Activated naive CD8-positive, alpha-beta T cell treated with anti-CD3 and anti-CD28 coated beads, Interleukin-2, amount 10 ng/mL, durations not matched to agents 7 days and 5 days (primary cell): Measurements from ENCODE around the gene TRPC3. TPM values are rescaled to one million over a fixed set of nuclear protein-coding genes. Genes with fewer than 3 reads are reported as not detected.

ENCODE experiments used
- ATAC-seq: fragments of 150-1000 bp; cut with Tn5 transposase; one replicate; pipeline ENCODE4 v1.10.0; 2021; ENCODE audit warnings: low read depth, moderate library complexity
- POLR2A ChIA-PET: fragments of 350-600 bp; sonication (Branson Sonifier 250); formaldehyde crosslinking; loops from one replicate; lab custom pipeline; 2021; ENCODE audit warnings: antibody characterized with exemption; lab: Charles Lee
- DNase-seq: peaks from one replicate; pipeline ENCODE4 v3.0.0; 2021
- H3K27ac Mint-ChIP-seq: one replicate; pipeline ENCODE4 v1.8.0; 2022; ENCODE audit warnings: mild to moderate bottlenecking, mixed read lengths
- H3K27me3 Mint-ChIP-seq: one replicate; pipeline ENCODE4 v1.8.0; 2022; ENCODE audit warnings: mild to moderate bottlenecking, moderate library complexity, mixed read lengths
- H3K36me3 Mint-ChIP-seq: one replicate; pipeline ENCODE4 v1.8.0; 2021; ENCODE audit warnings: mild to moderate bottlenecking, mixed read lengths
- H3K4me1 Mint-ChIP-seq: one replicate; pipeline ENCODE4 v1.8.0; 2021; ENCODE audit warnings: mixed read lengths
- H3K4me3 Mint-ChIP-seq: one replicate; pipeline ENCODE4 v1.8.0; 2022; ENCODE audit warnings: mild to moderate bottlenecking, moderate library complexity, mixed read lengths
- H3K9me3 Mint-ChIP-seq: one replicate; pipeline ENCODE4 v1.8.0; 2021; ENCODE audit warnings: mixed read lengths
- total RNA-seq, 2 experiments: library from RNA; stranded (reverse); gene quantifications; one replicate each; pipeline ENCODE4 v1.2.3, GENCODE V29; 2021

TRPC3 gene
- under 1 TPM; 0.34 to 0.55 TPM for total RNA-seq

GRCh38 chr4:121951521-121952110 lies at the start of gene TRPC3:
Gene TRPC3 (minus strand): TSS chr4:121952060. CDS start chr4:121951680, 380 bp downstream.
- H3K9me3 Mint-ChIP-seq = no peaks in the 10 kb centered on the region
- peaks cover 20% of the 10 kb centered on the region for H3K4me1 Mint-ChIP-seq
- no peaks in the 10 kb centered on the region for H3K36me3 Mint-ChIP-seq
- ATAC-seq (peak; percentile 42), DNase-seq (peak; percentile 61)
- H3K4me3 Mint-ChIP-seq = peak within 1 kb of the TSS; percentile 86
- POLR2A ChIA-PET = interaction anchor here (1.0 kb wide), 1 partner anchor 200 kb away, joined by 3 read pairs; no protein-coding TSS in a partner anchor
- H3K27ac Mint-ChIP-seq = no peak within 1 kb of the TSS
- peaks cover 53% of the 10 kb centered on the region for H3K27me3 Mint-ChIP-seq

GRCh38 chr4:122000849-122001248 lies 49.0 kb upstream of the TRPC3 start:
- Mint-ChIP-seq H3K4me1 (peaks cover 1% of the 10 kb centered on the region), H3K36me3 (no peaks in the 10 kb centered on the region), H3K9me3 (no peaks in the 10 kb centered on the region), H3K4me3 (no peak overlapping the region), H3K27ac (no peak overlapping the region), H3K27me3 (peaks cover 43% of the 10 kb centered on the region)
- ATAC-seq = no peak
- DNase-seq = no peak
- POLR2A ChIA-PET = no interaction called here

GRCh38 chr4:121998024-121998423 lies 46.2 kb upstream of the TRPC3 start:
- no peaks in the 10 kb centered on the region for H3K36me3 Mint-ChIP-seq
- H3K27ac Mint-ChIP-seq = no peak overlapping the region
- H3K9me3 Mint-ChIP-seq = no peaks in the 10 kb centered on the region
- H3K4me1 Mint-ChIP-seq = no peaks in the 10 kb centered on the region
- DNase-seq (no peak), ATAC-seq (no peak)
- POLR2A ChIA-PET = no interaction called here
- H3K4me3 Mint-ChIP-seq = no peak overlapping the region
- peaks cover 65% of the 10 kb centered on the region for H3K27me3 Mint-ChIP-seq

- no peaks in the 10 kb centered on the region for H3K36me3 Mint-ChIP-seq
- no peaks in the 10 kb centered on the region for H3K9me3 Mint-ChIP-seq
- H3K27me3 Mint-ChIP-seq = peaks cover 71% of the 10 kb centered on the region
- ATAC-seq (no peak), DNase-seq (no peak)
- POLR2A ChIA-PET = no interaction called here
- H3K4me3 Mint-ChIP-seq = no peak overlapping the region
- no peak overlapping the region for H3K27ac Mint-ChIP-seq
- no peaks in the 10 kb centered on the region for H3K4me1 Mint-ChIP-seq
Measured at GRCh38 chr4:121995790-121996537, 44.1 kb upstream of the TRPC3 start.

- ATAC-seq (no peak), DNase-seq (no peak)
- no peaks in the 10 kb centered on the region for H3K9me3 Mint-ChIP-seq
- H3K4me1 Mint-ChIP-seq = peaks cover 2% of the 10 kb centered on the region
- H3K4me3 Mint-ChIP-seq = no peak overlapping the region
- peaks cover 79% of the 10 kb centered on the region for H3K27me3 Mint-ChIP-seq
- no peak overlapping the region for H3K27ac Mint-ChIP-seq
- H3K36me3 Mint-ChIP-seq = no peaks in the 10 kb centered on the region
- POLR2A ChIA-PET = no interaction called here
Measured at GRCh38 chr4:121991968-121992367, 40.1 kb upstream of the TRPC3 start.

GRCh38 chr4:121990489-121990888 lies 38.6 kb upstream of the TRPC3 start:
- no peaks in the 10 kb centered on the region for H3K9me3 Mint-ChIP-seq
- H3K36me3 Mint-ChIP-seq = no peaks in the 10 kb centered on the region
- no peak for DNase-seq
- H3K4me1 Mint-ChIP-seq = peaks cover 2% of the 10 kb centered on the region
- ATAC-seq = no peak
- no peak overlapping the region for H3K4me3 Mint-ChIP-seq
- peaks cover 72% of the 10 kb centered on the region for H3K27me3 Mint-ChIP-seq
- no peak overlapping the region for H3K27ac Mint-ChIP-seq
- POLR2A ChIA-PET = no interaction called here

GRCh38 chr4:121989715-121990114 lies 37.9 kb upstream of the TRPC3 start:
- POLR2A ChIA-PET = no interaction called here
- H3K36me3 Mint-ChIP-seq = no peaks in the 10 kb centered on the region
- no peaks in the 10 kb centered on the region for H3K9me3 Mint-ChIP-seq
- no peak overlapping the region for H3K27ac Mint-ChIP-seq
- H3K4me3 Mint-ChIP-seq = no peak overlapping the region
- peaks cover 64% of the 10 kb centered on the region for H3K27me3 Mint-ChIP-seq
- peaks cover 2% of the 10 kb centered on the region for H3K4me1 Mint-ChIP-seq
- ATAC-seq (no peak), DNase-seq (no peak)

GRCh38 chr4:121988950-121989349 lies 37.1 kb upstream of the TRPC3 start:
- ATAC-seq = no peak
- H3K4me1 Mint-ChIP-seq = peaks cover 2% of the 10 kb centered on the region
- no peaks in the 10 kb centered on the region for H3K9me3 Mint-ChIP-seq
- POLR2A ChIA-PET = no interaction called here
- peaks cover 57% of the 10 kb centered on the region for H3K27me3 Mint-ChIP-seq
- H3K27ac Mint-ChIP-seq = no peak overlapping the region
- H3K36me3 Mint-ChIP-seq = no peaks in the 10 kb centered on the region
- no peak overlapping the region for H3K4me3 Mint-ChIP-seq
- DNase-seq = no peak

GRCh38 chr4:121980643-121981042 lies 28.8 kb upstream of the TRPC3 start:
- H3K4me3 Mint-ChIP-seq = no peak overlapping the region
- no peaks in the 10 kb centered on the region for H3K9me3 Mint-ChIP-seq
- POLR2A ChIA-PET = no interaction called here
- H3K27ac Mint-ChIP-seq = no peak overlapping the region
- peaks cover 12% of the 10 kb centered on the region for H3K4me1 Mint-ChIP-seq
- DNase-seq (no peak), ATAC-seq (no peak)
- H3K36me3 Mint-ChIP-seq = no peaks in the 10 kb centered on the region
- peaks cover 4% of the 10 kb centered on the region for H3K27me3 Mint-ChIP-seq

- Mint-ChIP-seq H3K27me3 (peaks cover 13% of the 10 kb centered on the region), H3K27ac (peak overlapping the region; percentile 17), H3K4me3 (no peak overlapping the region), H3K9me3 (no peaks in the 10 kb centered on the region), H3K4me1 (peaks cover 12% of the 10 kb centered on the region), H3K36me3 (no peaks in the 10 kb centered on the region)
- POLR2A ChIA-PET = no interaction called here
- ATAC-seq (peak; percentile 33), DNase-seq (no peak)
Measured at GRCh38 chr4:121978172-121978516, 26.3 kb upstream of the TRPC3 start.

- Mint-ChIP-seq H3K27ac (peak overlapping the region; percentile 17), H3K4me1 (peaks cover 12% of the 10 kb centered on the region), H3K36me3 (no peaks in the 10 kb centered on the region), H3K27me3 (peaks cover 16% of the 10 kb centered on the region), H3K4me3 (peak overlapping the region; percentile 12), H3K9me3 (no peaks in the 10 kb centered on the region)
- ATAC-seq (peak; percentile 82), DNase-seq (no peak)
- POLR2A ChIA-PET = no interaction called here
Measured at GRCh38 chr4:121977251-121978171, 25.7 kb upstream of the TRPC3 start.

- no peaks in the 10 kb centered on the region for H3K36me3 Mint-ChIP-seq
- POLR2A ChIA-PET = no interaction called here
- H3K4me3 Mint-ChIP-seq = no peak overlapping the region
- H3K27ac Mint-ChIP-seq = no peak overlapping the region
- peaks cover 12% of the 10 kb centered on the region for H3K4me1 Mint-ChIP-seq
- no peaks in the 10 kb centered on the region for H3K9me3 Mint-ChIP-seq
- DNase-seq (no peak), ATAC-seq (no peak)
- H3K27me3 Mint-ChIP-seq = peaks cover 25% of the 10 kb centered on the region
Measured at GRCh38 chr4:121975784-121976183, 23.9 kb upstream of the TRPC3 start.

GRCh38 chr4:121973816-121974215 lies 22.0 kb upstream of the TRPC3 start:
- peaks cover 12% of the 10 kb centered on the region for H3K4me1 Mint-ChIP-seq
- POLR2A ChIA-PET = no interaction called here
- H3K36me3 Mint-ChIP-seq = no peaks in the 10 kb centered on the region
- peaks cover 28% of the 10 kb centered on the region for H3K27me3 Mint-ChIP-seq
- H3K4me3 Mint-ChIP-seq = no peak overlapping the region
- no peak for DNase-seq
- no peak overlapping the region for H3K27ac Mint-ChIP-seq
- H3K9me3 Mint-ChIP-seq = no peaks in the 10 kb centered on the region
- ATAC-seq = no peak
